IPS DF 19.7 (cell line): ENCODE measurements around the gene TCHHL1.

Source experiments
- DNase-seq: peaks from one replicate; pipeline ENCODE4 v3.0.0-alpha.2; 2013; ENCODE audit warnings: low read depth, low spot score

TCHHL1 gene

DNA sequence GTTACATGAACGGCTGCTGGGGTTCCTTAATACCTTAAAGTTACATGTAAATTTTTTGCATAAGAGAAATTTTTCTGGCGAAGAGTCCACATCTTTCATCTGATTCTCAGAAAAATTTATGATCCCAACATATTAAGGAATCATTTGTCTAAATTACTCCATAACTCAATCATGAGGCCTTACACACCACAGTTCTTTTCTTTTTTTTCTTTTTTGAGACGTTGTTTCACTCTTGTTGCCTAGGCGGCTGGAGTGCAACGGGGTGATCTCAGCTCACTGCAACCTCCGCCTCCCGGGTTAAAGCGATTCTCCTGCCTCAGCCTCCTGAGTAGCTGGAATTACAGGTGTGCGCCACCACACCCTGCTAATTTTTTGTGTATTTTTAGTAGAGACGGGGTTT lies 50.0 kb downstream of the TCHHL1 start:
- DNase-seq, result no peak

DNA sequence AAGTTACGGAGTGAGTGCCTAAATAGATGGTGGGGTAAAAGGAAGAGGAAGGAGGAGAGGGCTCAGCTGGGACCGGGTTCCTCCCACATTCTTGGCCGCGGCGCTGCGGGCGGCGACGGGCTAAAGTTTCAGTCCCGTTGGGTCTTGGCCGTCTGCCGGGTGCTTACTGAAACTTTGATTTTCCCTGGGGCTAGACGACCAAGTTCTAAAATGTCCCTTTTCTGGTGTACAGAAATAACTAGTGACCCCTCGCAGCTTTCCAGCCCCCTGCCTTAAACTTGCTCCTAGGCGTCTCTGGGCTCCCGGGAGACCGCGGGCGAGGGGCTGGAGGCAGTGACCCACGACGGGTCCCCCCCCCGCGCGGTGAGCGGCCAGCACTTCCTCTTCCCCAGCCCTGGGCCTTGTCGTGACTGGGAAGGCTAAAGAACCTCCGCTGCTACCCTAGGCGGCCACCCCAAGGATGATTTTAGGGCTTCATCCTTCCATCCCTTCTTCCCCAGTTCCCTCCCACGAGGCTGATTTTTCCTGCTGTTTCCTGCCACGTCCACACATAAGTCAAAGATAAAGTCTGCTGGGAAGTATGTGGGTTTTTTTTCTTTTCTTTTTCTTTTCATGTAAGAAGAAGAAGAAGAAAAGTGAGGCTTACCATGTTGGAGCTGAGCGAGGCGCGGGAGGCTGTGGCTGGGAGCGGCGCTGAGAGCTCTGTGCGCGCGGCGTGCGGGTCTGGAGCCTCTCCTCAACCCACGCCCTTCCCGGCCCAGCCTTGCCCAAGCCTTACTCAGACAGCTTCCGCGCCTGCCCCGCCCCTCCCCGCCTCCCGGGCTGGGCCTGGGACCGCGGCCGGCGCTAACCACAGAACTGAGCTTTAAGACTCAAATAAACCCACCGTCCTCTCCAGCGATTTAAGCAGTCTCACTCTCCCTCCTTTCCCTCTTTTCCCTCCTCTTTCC lies 52.3 kb downstream of the TCHHL1 start, which contains the start of gene S100A11:
S100A11 (minus strand) TSS at position 738 of the 950 bp plus-strand sequence; CDS start at position 649, 89 bp downstream.
- DNase-seq, result no peak

DNA sequence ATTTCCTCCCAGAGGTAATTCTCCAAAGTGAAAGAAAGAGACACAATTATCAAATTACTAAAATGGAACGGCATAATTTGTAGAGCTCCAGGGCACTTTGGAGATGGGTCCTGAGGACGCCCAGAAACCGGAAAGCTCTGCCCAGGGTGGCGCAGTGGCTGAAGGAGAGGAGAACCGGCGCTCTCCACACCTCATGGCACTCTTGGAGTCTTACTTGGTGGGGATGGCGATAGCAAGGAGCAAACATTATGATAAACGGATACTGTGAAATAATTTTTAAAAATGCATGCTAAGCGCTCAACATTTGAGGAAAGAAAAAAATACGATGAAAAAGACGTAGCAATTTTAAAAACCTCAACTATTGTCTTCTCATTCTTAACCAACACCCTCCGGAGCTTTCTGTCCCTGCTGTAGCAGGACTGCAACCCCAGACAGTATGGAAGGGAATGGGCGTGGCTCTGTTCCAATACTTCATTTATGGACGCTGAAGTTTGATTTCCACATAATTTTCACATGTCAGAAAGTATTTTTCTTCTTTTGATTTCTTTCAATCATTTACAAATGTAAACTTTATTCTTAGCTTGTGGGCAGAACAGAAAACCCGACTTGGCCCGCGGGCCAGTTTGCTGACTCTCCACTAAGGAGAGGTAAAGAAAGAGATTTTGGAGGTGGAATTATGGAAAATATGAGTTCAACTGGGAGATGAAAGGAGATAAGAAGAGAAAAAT lies 53.2 kb downstream of the TCHHL1 start:
- no peak for DNase-seq

DNA sequence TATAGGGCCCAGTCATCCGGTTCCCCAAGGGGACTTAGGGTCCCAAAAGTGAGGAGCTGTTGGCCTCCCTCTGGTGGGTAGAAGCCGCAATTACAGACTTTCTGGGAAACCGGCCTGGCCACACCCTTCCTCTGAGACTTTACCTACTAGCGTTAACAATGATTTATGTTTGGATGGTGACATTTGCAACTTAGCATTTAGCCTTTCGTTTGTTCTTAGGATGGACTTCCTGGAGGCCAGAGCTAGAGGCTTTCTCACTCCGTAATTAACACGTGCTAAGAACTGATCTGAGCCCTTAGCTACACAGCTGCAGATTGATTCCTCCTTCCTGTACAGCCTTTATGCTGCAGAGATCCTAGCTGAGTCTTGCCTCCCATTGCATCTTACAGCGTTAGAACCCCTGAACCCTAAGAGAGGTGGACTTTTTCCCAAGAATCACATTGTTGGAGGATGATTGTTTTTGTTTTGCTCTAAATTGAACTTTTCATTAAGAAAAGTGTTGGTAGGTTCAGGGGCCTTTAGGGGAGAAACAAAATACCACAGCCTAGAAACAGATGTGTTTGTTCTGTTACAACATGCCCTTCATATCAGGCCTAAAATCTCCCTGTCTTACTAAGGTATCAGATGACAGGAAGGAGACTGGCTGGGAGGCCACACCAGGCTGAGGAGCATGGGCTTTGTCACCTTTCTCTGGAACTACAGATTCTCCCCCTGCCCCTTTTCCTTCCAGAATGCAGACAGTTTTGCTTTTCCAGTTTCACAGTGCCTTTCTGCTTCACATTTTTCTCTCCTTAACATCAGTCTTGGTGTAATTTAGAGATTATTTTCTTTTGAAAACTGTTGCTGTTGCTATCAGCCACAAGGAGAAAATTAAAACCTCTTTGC lies 54.0 kb downstream of the TCHHL1 start:
- DNase-seq, result no peak

DNA sequence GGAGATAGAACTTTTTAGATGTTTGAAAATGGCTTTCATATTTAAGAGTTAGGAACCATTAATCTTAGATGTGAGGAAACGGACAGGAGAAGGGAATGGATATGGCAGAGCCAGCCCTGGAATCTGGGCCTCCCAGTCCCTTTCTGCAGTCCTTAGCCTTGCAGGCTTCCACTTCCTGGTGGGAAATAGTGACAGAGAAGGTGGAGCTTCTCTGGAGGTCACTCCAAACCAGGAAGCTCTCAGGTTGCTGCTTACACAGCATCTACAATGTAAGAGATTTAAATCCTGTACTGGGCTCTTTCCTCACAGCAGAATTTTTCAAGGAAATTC lies 54.6 kb downstream of the TCHHL1 start:
- no peak for DNase-seq
